K562 (cell line): ENCODE measurements around the gene NTRK2.

Source experiments
- CBX5 ChIP-seq: IDR thresholded peaks from 2 replicates; pipeline ENCODE4 v1.6.1; 2014; ENCODE audit warnings: low read depth, borderline replicate concordance
- CHD1 ChIP-seq: fragments of 200-600 bp; sonication (generic); IDR thresholded peaks from one replicate; pipeline ENCODE4 v1.6.1; 2012; ENCODE audit warnings: mild to moderate bottlenecking, moderate library complexity, low read length, inconsistent platforms
- EP400 ChIP-seq: fragments of 450-650 bp; IDR thresholded peaks from 2 replicates; pipeline ENCODE4 v1.6.1; 2017; ENCODE audit warnings: antibody characterized with exemption, mild to moderate bottlenecking, moderate library complexity
- NFYB ChIP-seq: IDR thresholded peaks from 2 replicates; pipeline ENCODE4 v1.6.1; 2011; ENCODE audit warnings: mild to moderate bottlenecking, moderate library complexity; ENCODE audit not compliant: insufficient read length; ENCODE audit errors: extremely low read depth
- POLR2AphosphoS5 ChIP-seq: IDR thresholded peaks from 2 replicates; pipeline ENCODE4 v1.6.1; 2011; ENCODE audit warnings: mild to moderate bottlenecking, low read depth, low read length, moderate library complexity; ENCODE audit not compliant: control insufficient read depth, insufficient read depth
- SP1 ChIP-seq: sonication (generic); formaldehyde crosslinking; IDR thresholded peaks from 2 replicates; pipeline ENCODE4 v1.8.1; 2022; ENCODE audit warnings: mild to moderate bottlenecking, missing genetic modification reagents
- SRSF7 ChIP-seq: fragments of 200-400 bp; formaldehyde crosslinking; optimal IDR thresholded peaks from 2 replicates; pipeline ENCODE3; 2017; ENCODE audit warnings: mild to moderate bottlenecking, low read depth, low read length
- ZFP36 ChIP-seq: fragments of 150-350 bp; IDR thresholded peaks from 2 replicates; pipeline ENCODE4 v1.6.1; 2018; ENCODE audit warnings: low read length, low read depth; ENCODE audit not compliant: partially characterized antibody
- ZSCAN29 ChIP-seq: fragments of 450-650 bp; IDR thresholded peaks from 2 replicates; pipeline ENCODE4 v1.6.1; 2017
- TF ChIP-seq, protein P1 (sequence below), 3 experiments: IDR thresholded peaks in 2 of 3; conservative IDR thresholded peaks in 1 of 3; 2 replicates each; pipeline ENCODE4 v1.5.1; 2011 to 2012; ENCODE audit warnings: low read length in 3 of 3, mild to moderate bottlenecking in 3 of 3, control low read depth in 2 of 3, improper control_type of control experiment in 1 of 3, inconsistent platforms in 1 of 3, low read depth in 1 of 3, mixed read lengths in 1 of 3, moderate library complexity in 1 of 3; ENCODE audit not compliant: insufficient read depth in 2 of 3
- TF ChIP-seq, protein P2 (sequence below): fragments of 450-650 bp; formaldehyde crosslinking; IDR thresholded peaks from 2 replicates; pipeline ENCODE4 v1.4.0; 2022; ENCODE audit warnings: missing genetic modification characterization

DNA sequence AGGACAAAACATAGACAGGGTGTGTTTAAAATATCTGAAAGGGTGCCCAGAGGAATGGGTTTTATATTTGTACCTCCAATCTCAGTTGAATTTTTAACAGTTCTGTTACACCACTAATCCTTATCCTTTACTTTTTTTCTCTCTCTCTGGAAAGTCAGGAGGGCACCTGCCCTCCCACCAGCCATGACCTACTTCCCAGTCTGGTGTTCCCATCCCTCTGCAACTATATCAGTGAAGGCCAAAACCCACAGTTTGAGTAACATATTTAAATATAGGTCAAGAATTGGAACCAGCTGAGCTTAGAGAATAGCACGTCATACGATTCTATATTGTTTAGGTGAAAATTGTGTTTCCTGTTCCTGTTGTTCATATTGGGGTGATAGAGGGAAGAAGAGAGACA, 229.8 kb downstream of the NTRK2 start:
- no peak for TF ChIP-seq ZSCAN29
- no peak for TF ChIP-seq POLR2AphosphoS5
- TF ChIP-seq ZFP36: no peak
- no peak for TF ChIP-seq NFYB
- TF ChIP-seq EP400: no peak
- TF ChIP-seq, protein P1, sequence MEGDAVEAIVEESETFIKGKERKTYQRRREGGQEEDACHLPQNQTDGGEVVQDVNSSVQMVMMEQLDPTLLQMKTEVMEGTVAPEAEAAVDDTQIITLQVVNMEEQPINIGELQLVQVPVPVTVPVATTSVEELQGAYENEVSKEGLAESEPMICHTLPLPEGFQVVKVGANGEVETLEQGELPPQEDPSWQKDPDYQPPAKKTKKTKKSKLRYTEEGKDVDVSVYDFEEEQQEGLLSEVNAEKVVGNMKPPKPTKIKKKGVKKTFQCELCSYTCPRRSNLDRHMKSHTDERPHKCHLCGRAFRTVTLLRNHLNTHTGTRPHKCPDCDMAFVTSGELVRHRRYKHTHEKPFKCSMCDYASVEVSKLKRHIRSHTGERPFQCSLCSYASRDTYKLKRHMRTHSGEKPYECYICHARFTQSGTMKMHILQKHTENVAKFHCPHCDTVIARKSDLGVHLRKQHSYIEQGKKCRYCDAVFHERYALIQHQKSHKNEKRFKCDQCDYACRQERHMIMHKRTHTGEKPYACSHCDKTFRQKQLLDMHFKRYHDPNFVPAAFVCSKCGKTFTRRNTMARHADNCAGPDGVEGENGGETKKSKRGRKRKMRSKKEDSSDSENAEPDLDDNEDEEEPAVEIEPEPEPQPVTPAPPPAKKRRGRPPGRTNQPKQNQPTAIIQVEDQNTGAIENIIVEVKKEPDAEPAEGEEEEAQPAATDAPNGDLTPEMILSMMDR (IDR thresholded peaks at IDR 0.05 in 2 of 3, conservative IDR thresholded peaks at IDR 0.05 in 1 of 3; ENCODE audit: insufficient read depth in 2 of 3, low read depth in 1 of 3, low read length in 3 of 3): no peak
- TF ChIP-seq SRSF7: no peak
- no peak for TF ChIP-seq SP1 (CRISPR knock-in tag)
- no peak for TF ChIP-seq CBX5
- no peak for TF ChIP-seq CHD1
- TF ChIP-seq, protein P2, sequence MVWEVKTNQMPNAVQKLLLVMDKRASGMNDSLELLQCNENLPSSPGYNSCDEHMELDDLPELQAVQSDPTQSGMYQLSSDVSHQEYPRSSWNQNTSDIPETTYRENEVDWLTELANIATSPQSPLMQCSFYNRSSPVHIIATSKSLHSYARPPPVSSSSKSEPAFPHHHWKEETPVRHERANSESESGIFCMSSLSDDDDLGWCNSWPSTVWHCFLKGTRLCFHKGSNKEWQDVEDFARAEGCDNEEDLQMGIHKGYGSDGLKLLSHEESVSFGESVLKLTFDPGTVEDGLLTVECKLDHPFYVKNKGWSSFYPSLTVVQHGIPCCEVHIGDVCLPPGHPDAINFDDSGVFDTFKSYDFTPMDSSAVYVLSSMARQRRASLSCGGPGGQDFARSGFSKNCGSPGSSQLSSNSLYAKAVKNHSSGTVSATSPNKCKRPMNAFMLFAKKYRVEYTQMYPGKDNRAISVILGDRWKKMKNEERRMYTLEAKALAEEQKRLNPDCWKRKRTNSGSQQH (CRISPR knock-in tag): no peak
